K562 (cell line): ENCODE measurements around the gene ZSWIM7. TPM values are rescaled to one million over a fixed set of nuclear protein-coding genes. Genes with fewer than 3 reads are reported as not detected.
A peak's percentile ranks its signal among the peaks of the same experiment; 100 is the strongest.

Source experiments
- ATAC-seq: fragments of 200-7000 bp; cut with Tn5 transposase; 3 replicates; pipeline ENCODE4 v1.9.1; 2020; ENCODE audit warnings: moderate library complexity
- BruUV-seq: library from RNA; stranded (reverse); fragments of 400-500 nt; replicated peaks from 2 replicates; lab custom pipeline; 2021; lab: Mats Ljungman, UMichigan
- CTCF ChIA-PET: fragments of 300-600 bp; formaldehyde crosslinking; extraction: SDS; loops from one replicate; lab custom pipeline; 2021; ENCODE audit warnings: low intra/inter-chr PET ratio; lab: Yijun Ruan, JAX
- POLR2A ChIA-PET: fragments of 300-600, 350-650 bp; sonication (Branson Sonifier 250); formaldehyde crosslinking; extraction: SDS; loops from one replicate; lab custom pipeline; 2021; ENCODE audit warnings: antibody characterized with exemption, inconsistent platforms; lab: Yijun Ruan, JAX
- DNase-seq, 4 experiments: peaks; one replicate each; pipeline versions ENCODE4 v3.0.0 to v3.0.0-alpha.2; 2011 to 2018; ENCODE audit warnings: low spot score in 3 of 4, mixed read lengths in 3 of 4; ENCODE audit errors: extremely low read depth in 1 of 4
- FAIRE-seq: peaks from 2 replicates; lab custom pipeline; 2011; peaks lifted over from hg19 to GRCh38; lab: Jason Lieb, UNC
- H2AFZ ChIP-seq: 2 replicates; pipeline ENCODE4 v1.6.0; 2011; ENCODE audit warnings: low read depth, low read length, control low read depth, inconsistent platforms
- H3K27ac ChIP-seq: fragments of 200-600 bp; 3 replicates; pipeline ENCODE4 v1.8.0; 2011; ENCODE audit warnings: low read depth, mild to moderate bottlenecking, control low read depth, inconsistent platforms, low read length, moderate library complexity, mixed read lengths; ENCODE audit errors: extremely low read depth
- H3K27me3 ChIP-seq, 2 experiments: fragments of 300-600 bp in 1 of 2; 2 replicates in 1 of 2; 3 replicates in 1 of 2; pipeline versions ENCODE4 v1.6.0 to v1.8.0; 2011; ENCODE audit warnings: inconsistent platforms in 2 of 2, low read length in 2 of 2, mild to moderate bottlenecking in 1 of 2, mixed read lengths in 1 of 2, moderate library complexity in 1 of 2; ENCODE audit not compliant: control insufficient read depth in 2 of 2, insufficient read depth in 2 of 2
- H3K36me3 ChIP-seq: fragments of 300-600 bp; 3 replicates; pipeline ENCODE4 v1.8.0; 2011; ENCODE audit warnings: mild to moderate bottlenecking, low read length, inconsistent platforms; ENCODE audit not compliant: control insufficient read depth, insufficient read depth
- H3K4me1 ChIP-seq, 2 experiments: fragments of 200-600 bp in 1 of 2; replicated peaks in 1 of 2; 2 replicates in 1 of 2; 3 replicates in 1 of 2; pipeline versions ENCODE4 v1.5.1 to v1.8.0; 2011; ENCODE audit warnings: inconsistent platforms in 2 of 2, low read length in 2 of 2, mild to moderate bottlenecking in 1 of 2, mixed read lengths in 1 of 2, moderate library complexity in 1 of 2; ENCODE audit not compliant: control insufficient read depth in 2 of 2, insufficient read depth in 2 of 2
- H3K4me2 ChIP-seq: 2 replicates; pipeline ENCODE4 v1.6.1; 2011; ENCODE audit warnings: low read length, control low read depth, inconsistent platforms, mixed read lengths; ENCODE audit not compliant: insufficient read depth
- H3K4me3 ChIP-seq: fragments of 200-600 bp; sonication (generic), shearing (Covaris generic); 2 replicates; pipeline ENCODE4 v1.5.1; 2016; ENCODE audit warnings: control low read depth, inconsistent platforms
- H3K79me2 ChIP-seq: fragments of 200-600 bp; 3 replicates; pipeline ENCODE4 v1.8.0; 2011; ENCODE audit warnings: low read length, inconsistent platforms; ENCODE audit not compliant: control insufficient read depth, insufficient read depth
- H3K9ac ChIP-seq, 2 experiments: 2 replicates each; pipeline versions ENCODE4 v1.6.0 to v1.6.1; 2011; ENCODE audit warnings: low read depth in 2 of 2, low read length in 2 of 2, control low read depth in 1 of 2, inconsistent platforms in 1 of 2, mild to moderate bottlenecking in 1 of 2, mixed read lengths in 1 of 2; ENCODE audit not compliant: insufficient read depth in 1 of 2
- H3K9me1 ChIP-seq: one replicate; pipeline ENCODE4 v1.6.0; 2011; ENCODE audit warnings: inconsistent platforms, mild to moderate bottlenecking, low read length, moderate library complexity; ENCODE audit not compliant: control insufficient read depth, insufficient read depth
- H3K9me3 ChIP-seq: replicated peaks from 2 replicates; pipeline ENCODE4 v1.5.1; 2011; ENCODE audit warnings: low read depth, low read length, inconsistent platforms; ENCODE audit not compliant: control insufficient read depth, insufficient read depth
- H4K20me1 ChIP-seq: replicated peaks from 2 replicates; pipeline ENCODE4 v1.6.1; 2011; ENCODE audit warnings: low read length, inconsistent platforms, mixed read lengths; ENCODE audit not compliant: control insufficient read depth, insufficient read depth
- IRF9 ChIP-seq: fragments of 450-650 bp; IDR thresholded peaks from 2 replicates; pipeline ENCODE4 v1.6.1; 2016; ENCODE audit warnings: missing biosample characterization, missing genetic modification characterization
- JUND ChIP-seq, 2 experiments: IDR thresholded peaks; 2 replicates in 1 of 2; 3 replicates in 1 of 2; pipeline ENCODE4 v1.6.1; 2011; ENCODE audit warnings: borderline replicate concordance in 2 of 2, low read depth in 2 of 2, low read length in 2 of 2, improper control_type of control experiment in 1 of 2, missing biosample characterization in 1 of 2, missing genetic modification characterization in 1 of 2, missing genetic modification reagents in 1 of 2
- KDM1A ChIP-seq, 2 experiments: fragments of 450-650 bp; IDR thresholded peaks; 2 replicates each; pipeline ENCODE4 v1.6.1; 2016; ENCODE audit warnings: mild to moderate bottlenecking in 2 of 2
- LEF1 ChIP-seq: fragments of 450-650 bp; IDR thresholded peaks from 2 replicates; pipeline ENCODE4 v1.6.1; 2016; ENCODE audit warnings: mild to moderate bottlenecking
- NR2C1 ChIP-seq, 2 experiments: fragments of 450-650 bp; IDR thresholded peaks; 2 replicates each; pipeline ENCODE4 v1.6.1; 2017; ENCODE audit warnings: mild to moderate bottlenecking in 2 of 2, antibody characterized with exemption in 1 of 2, inconsistent platforms in 1 of 2, missing compliant biosample characterization in 1 of 2, missing genetic modification characterization in 1 of 2
- SMARCA4 ChIP-seq: fragments of 450-650 bp; IDR thresholded peaks from 2 replicates; pipeline ENCODE4 v1.6.1; 2016
- SP2 ChIP-seq: IDR thresholded peaks from 2 replicates; pipeline ENCODE4 v1.6.1; 2011; ENCODE audit warnings: mild to moderate bottlenecking, low read depth, low read length, moderate library complexity; ENCODE audit not compliant: poor library complexity, severe bottlenecking; ENCODE audit errors: extremely low read depth
- ZBTB34 ChIP-seq: fragments of 250-450 bp; sonication (Bioruptor Pico); IDR thresholded peaks from 2 replicates; pipeline ENCODE4 v1.8.0; 2021; ENCODE audit warnings: mild to moderate bottlenecking, moderate library complexity
- ZNF408 ChIP-seq: fragments of 250-450 bp; sonication (Bioruptor Pico); IDR thresholded peaks from 2 replicates; pipeline ENCODE4 v1.4.0; 2020; ENCODE audit warnings: low read depth, mild to moderate bottlenecking, moderate library complexity
- WGBS: fragments of 100-300 bp; shearing (Covaris generic); methylation state at CpG from one replicate; pipeline ENCODE4 v1.1.6; 2016; ENCODE audit warnings: low coverage, mixed read lengths; ENCODE audit not compliant: insufficient coverage; ENCODE audit errors: missing lambda C conversion rate; 5-methylcytosine and 5-hydroxymethylcytosine counted together
- in situ Hi-C: fragments of 300-500 bp; cut with MboI; formaldehyde crosslinking; loops from 4 replicates; pipeline ENCODE4 v1.15.0; 2018; ENCODE audit warnings: inconsistent platforms, mixed read lengths
- intact Hi-C: fragments of 100-400 bp; cut with micrococcal nuclease; formaldehyde crosslinking; loops from 2 replicates; pipeline ENCODE4 v1.14.2; 2022
- polyA plus RNA-seq, 8 experiments: library from polyadenylated mRNA; depleted of rRNA in 4 of 8; stranded (reverse) in 5 of 8; unstranded in 3 of 8; fragments of >200 nt; fragmentation: Nextera tagmentation in 2 of 8; fragmentation: Illumina TruSeq in 1 of 8; extraction: Ambion mirVana in 2 of 8; extraction: Trizol in 1 of 8; gene quantifications; 2 replicates each; pipeline versions ENCODE4 v1.2.1 to v1.2.3, GENCODE V29; 2011 to 2014; ENCODE audit warnings: inconsistent platforms in 1 of 8, missing spikeins in 1 of 8
- total RNA-seq, 7 experiments: library from RNA; depleted of rRNA in 6 of 7; stranded (reverse); fragments of >200 nt in 6 of 7; fragmentation: Illumina TruSeq in 2 of 7; extraction: Trizol in 2 of 7; gene quantifications; 2 replicates each; pipeline versions ENCODE4 v1.2.1 to v1.2.3, GENCODE V29; 2011 to 2021; ENCODE audit warnings: low replicate concordance in 1 of 7

Gene ZSWIM7
- total and polyA plus RNA-seq, 9 of the 15 experiments (the other 6 are each of a cell fraction or from before 2014, with no cell fraction given), result 5.9 to 18.7 (median 9.5) TPM

DNA sequence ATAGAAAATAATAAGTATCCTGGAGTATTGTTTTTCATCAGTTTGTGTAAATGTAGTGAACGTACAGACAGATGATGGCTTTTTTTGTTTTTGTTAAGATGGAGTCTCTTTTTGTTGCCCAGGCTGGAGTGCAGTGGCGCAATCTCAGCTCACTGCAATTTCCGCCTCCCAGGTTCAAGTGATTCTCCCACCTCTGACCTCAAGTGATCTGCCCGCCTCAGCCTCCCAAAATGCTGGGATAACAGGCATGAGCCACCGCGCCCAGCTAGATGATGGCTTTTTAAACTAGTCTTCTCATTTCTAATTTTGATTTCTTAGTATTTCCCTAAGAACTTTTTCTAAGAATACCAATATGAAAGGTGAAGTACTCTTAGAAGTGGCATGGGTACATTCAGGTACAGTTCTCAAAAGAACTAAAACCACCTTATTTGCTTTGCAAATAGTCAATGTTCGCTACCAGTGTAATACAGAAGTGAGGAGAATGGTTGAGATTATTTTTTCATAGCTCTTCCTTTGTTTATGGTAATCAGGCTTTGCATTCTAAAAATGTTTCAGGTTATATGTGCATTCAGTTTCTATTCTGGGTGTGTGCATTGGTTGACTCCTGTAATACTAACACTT is 34.3 kb upstream of the ZSWIM7 start:
- in situ Hi-C loops (no loop called here), intact Hi-C loops (no loop called here)
- Histone ChIP-seq H3K9me3 (no peaks in the 10 kb centered on the region), H3K27ac (no peak overlapping the region), H3K4me3 (no peak overlapping the region), H2AFZ (no peak overlapping the region), H3K27me3 (no peaks in the 10 kb centered on the region), H3K79me2 (no peaks in the 10 kb centered on the region), H3K9ac (no peak overlapping the region), H3K9me1 (no peaks in the 10 kb centered on the region), H3K4me2 (no peak overlapping the region), H4K20me1 (no peaks in the 10 kb centered on the region), H3K4me1 (no peaks in the 10 kb centered on the region; a peak in 1 of 5 replicates), H3K36me3 (peaks cover 82% of the 10 kb centered on the region)
- no TSS peak for BruUV-seq
- no peak for TF ChIP-seq ZNF408 (CRISPR knock-in tag)
- POLR2A ChIA-PET, result interaction anchor here (1.1 kb wide), 1 partner anchor 349 kb away, joined by 3 read pairs; no protein-coding TSS in a partner anchor
- DNase-seq, result no peak
- WGBS, result 92% methylated on average over 7 of the region's 7 CpGs
- CTCF ChIA-PET, result no interaction called here
- no peak for FAIRE-seq
- ATAC-seq, result no peak

- FAIRE-seq (peak; percentile 84), DNase-seq (peak; percentile 37 to 67 (median 53)), ATAC-seq (peak; percentile 97)
- Histone ChIP-seq H2AFZ (no peak overlapping the region), H3K27me3 (no peaks in the 10 kb centered on the region), H3K27ac (peak overlapping the region; percentile 95), H3K36me3 (peaks cover 89% of the 10 kb centered on the region), H3K9me1 (no peaks in the 10 kb centered on the region), H3K79me2 (peaks cover 2% of the 10 kb centered on the region; the same call in 1 of the 3 replicates), H4K20me1 (no peaks in the 10 kb centered on the region), H3K4me2 (peak overlapping the region; percentile 9; the same call in 1 of the 2 replicates), H3K4me3 (no peak overlapping the region), H3K9ac (peak overlapping the region in 1 of 2 experiments; percentile 46; a peak in 2 of 4 replicates), H3K9me3 (no peaks in the 10 kb centered on the region), H3K4me1 (peaks cover 0 to 14% of the 10 kb centered on the region in 2 experiments; a peak in 2 of 5 replicates)
- intact Hi-C loops, result no loop called here
- CTCF ChIA-PET, result no interaction called here
- POLR2A ChIA-PET, result interaction anchor here (0.7 to 1.1 kb wide), 3 partner anchors 20 to 78 kb away, joined by 3 read pairs; no protein-coding TSS in a partner anchor
- TSS peak; percentile 36 for BruUV-seq
- WGBS, result 54% methylated on average over 5 of the region's 5 CpGs
- in situ Hi-C loops, result no loop called here
- TF ChIP-seq SP2 (no peak), NR2C1 (IDR thresholded peaks at IDR 0.05) (no peak), NR2C1 (tag; IDR thresholded peaks at IDR 0.05) (no peak), SMARCA4 (peak; percentile 90), KDM1A (IDR thresholded peaks at IDR 0.05) (0 out of 4 replicates have a peak, but pooled peaks of 1 of the 2 experiments have one; percentile 13), JUND (IDR thresholded peaks at IDR 0.05; ENCODE audit: borderline replicate concordance, low read depth, low read length) (peak; percentile 96), JUND (tag; IDR thresholded peaks at IDR 0.05; ENCODE audit: borderline replicate concordance, low read depth, low read length) (peak; percentile 92), ZBTB34 (CRISPR knock-in tag) (no peak), LEF1 (peak; percentile 30; the same call in 1 of the 2 replicates), IRF9 (tag) (0 out of 2 replicates have a peak, but pooled peaks have one; percentile 18)
These were observed 28.4 kb upstream of the ZSWIM7 start for GRCh38 chr17:16027708-16028584.
